Thoracic aorta (tissue), 2 donors: ENCODE data around the gene TTLL7. TPM values are rescaled to one million over a fixed set of nuclear protein-coding genes. Genes with fewer than 3 reads are reported as not detected.
A peak's percentile ranks its signal among the peaks of the same experiment; 100 is the strongest.

Source experiments
- ATAC-seq: fragments of 150-250 bp; one replicate; pipeline ENCODE4 v1.8.0; 2017; ENCODE audit warnings: low read depth; ENCODE audit not compliant: insufficient number of reproducible peaks, low FRiP score
- DNase-seq: peaks from one replicate; pipeline ENCODE4 v3.0.0-alpha.2; 2020; ENCODE audit warnings: low spot score
- H3K27ac ChIP-seq, 2 donors: fragments of 200-600 bp; sonication (generic); 1 replicate in 1 of 2; 2 replicates in 1 of 2; pipeline ENCODE4 v1.5.1; 2016; ENCODE audit warnings: mild to moderate bottlenecking in 2 of 2, moderate library complexity in 2 of 2
- H3K27me3 ChIP-seq: fragments of 200-600 bp; sonication (generic); replicated peaks from 2 replicates; pipeline ENCODE4 v1.6.0; 2016; ENCODE audit warnings: mild to moderate bottlenecking; ENCODE audit not compliant: insufficient read depth
- H3K36me3 ChIP-seq: fragments of 200-600 bp; sonication (generic); one replicate; pipeline ENCODE4 v1.5.1; 2016
- H3K4me1 ChIP-seq, 2 donors: fragments of 200-600 bp; sonication (generic); 1 replicate in 1 of 2; 2 replicates in 1 of 2; pipeline versions ENCODE4 v1.5.1 to v1.6.0; 2016; ENCODE audit warnings: low read depth in 2 of 2, mild to moderate bottlenecking in 1 of 2; ENCODE audit not compliant: control insufficient read depth in 1 of 2
- H3K4me3 ChIP-seq: fragments of 200-600 bp; sonication (generic); 2 replicates; pipeline ENCODE4 v1.5.1; 2016; ENCODE audit warnings: mild to moderate bottlenecking
- H3K9me3 ChIP-seq: fragments of 200-600 bp; sonication (generic); 2 replicates; pipeline ENCODE4 v1.5.1; 2016
- CTCF ChIP-seq: fragments of 200-600 bp; sonication (generic); IDR thresholded peaks from one replicate; pipeline ENCODE4 v1.5.1; 2019; ENCODE audit warnings: antibody characterized with exemption
- total RNA-seq, 2 donors: library from RNA; depleted of rRNA; stranded (reverse); fragments of >200 nt; gene quantifications; one replicate each; pipeline versions ENCODE4 v1.1.0 to v1.2.3, GENCODE V29; 2016

Gene TTLL7
- total RNA-seq, 2 donors from 2014 or later, result 66.1 to 71.4 TPM

GRCh38 chr1:83932693-83933092 is 66.2 kb downstream of the TTLL7 start:
- ATAC-seq, result no peak
- no peaks in the 10 kb centered on the region for H3K9me3 ChIP-seq

GRCh38 chr1:83932281-83932680 is 66.7 kb downstream of the TTLL7 start:
- Histone ChIP-seq H3K4me3 (no peak overlapping the region), H3K27ac (no peak overlapping the region), H3K4me1 (peaks cover 2 to 24% of the 10 kb centered on the region in 2 donors), H3K27me3 (no peaks in the 10 kb centered on the region), H3K9me3 (no peaks in the 10 kb centered on the region), H3K36me3 (no peaks in the 10 kb centered on the region)
- no peak for DNase-seq
- ATAC-seq, result no peak
- no peak for TF ChIP-seq CTCF

More at GRCh38 chr1:83932693-83933092, 66.2 kb downstream of the TTLL7 start:
- Histone ChIP-seq H3K27me3 (no peaks in the 10 kb centered on the region), H3K4me1 (peaks cover 1 to 20% of the 10 kb centered on the region in 2 donors), H3K4me3 (no peak overlapping the region), H3K36me3 (no peaks in the 10 kb centered on the region), H3K27ac (no peak overlapping the region)
- no peak for TF ChIP-seq CTCF
- no peak for DNase-seq

GRCh38 chr1:83931658-83932253 is 67.2 kb downstream of the TTLL7 start:
- no peaks in the 10 kb centered on the region for H3K36me3 ChIP-seq
- no peak overlapping the region for H3K27ac ChIP-seq
- H3K9me3 ChIP-seq, result no peaks in the 10 kb centered on the region
- peak; percentile 69 for TF ChIP-seq CTCF
- no peak overlapping the region for H3K4me3 ChIP-seq
- peaks cover 2 to 28% of the 10 kb centered on the region in 2 donors for H3K4me1 ChIP-seq
- ATAC-seq (peak; percentile 52), DNase-seq (no peak)
- H3K27me3 ChIP-seq, result no peaks in the 10 kb centered on the region

- H3K4me3 ChIP-seq, result no peak overlapping the region
- DNase-seq (no peak), ATAC-seq (no peak)
- H3K27ac ChIP-seq, result no peak overlapping the region
- peaks cover 2 to 28% of the 10 kb centered on the region in 2 donors for H3K4me1 ChIP-seq
- no peak for TF ChIP-seq CTCF
- H3K9me3 ChIP-seq, result no peaks in the 10 kb centered on the region
- peaks cover 5% of the 10 kb centered on the region for H3K36me3 ChIP-seq
- no peaks in the 10 kb centered on the region for H3K27me3 ChIP-seq
Observed at GRCh38 chr1:83929184-83929583, 69.7 kb downstream of the TTLL7 start.

- no peak for TF ChIP-seq CTCF
- peaks cover 5% of the 10 kb centered on the region for H3K36me3 ChIP-seq
- H3K27ac ChIP-seq, result no peak overlapping the region
- no peak for DNase-seq
- H3K27me3 ChIP-seq, result no peaks in the 10 kb centered on the region
- ATAC-seq, result no peak
- H3K9me3 ChIP-seq, result no peaks in the 10 kb centered on the region
- peaks cover 2 to 21% of the 10 kb centered on the region in 2 donors for H3K4me1 ChIP-seq
- no peak overlapping the region for H3K4me3 ChIP-seq
Observed at GRCh38 chr1:83928396-83928795, 70.5 kb downstream of the TTLL7 start.
